HG02981 (cell line): ENCODE results near the gene ALDOC.

Experiments
- ATAC-seq: cut with Tn5 transposase; IDR thresholded peaks from one replicate; pipeline ENCODE4 v1.9.1; 2021; ENCODE audit warnings: mild to moderate bottlenecking, moderate library complexity; ENCODE audit not compliant: unreplicated experiment

ALDOC gene

GRCh38 chr17:28533091-28533807 is 43.4 kb downstream of the ALDOC start:
- ATAC-seq = no peak

GRCh38 chr17:28532050-28532960 is 44.4 kb downstream of the ALDOC start:
- ATAC-seq = no peak

- no peak for ATAC-seq
These were observed 45.8 kb downstream of the ALDOC start for GRCh38 chr17:28530926-28531325.

GRCh38 chr17:28530250-28530649 is 46.4 kb downstream of the ALDOC start:
- no peak for ATAC-seq

- ATAC-seq = no peak
These were observed 47.7 kb downstream of the ALDOC start for GRCh38 chr17:28529013-28529400.

GRCh38 chr17:28528327-28529012 is 48.2 kb downstream of the ALDOC start:
- ATAC-seq = no peak

- no peak for ATAC-seq
These were observed 48.8 kb downstream of the ALDOC start for GRCh38 chr17:28527859-28528258.

- ATAC-seq = no peak
These were observed 49.5 kb downstream of the ALDOC start for GRCh38 chr17:28527181-28527681.

GRCh38 chr17:28526381-28526780 is 50.3 kb downstream of the ALDOC start:
- ATAC-seq = no peak

GRCh38 chr17:28524476-28525424 is 51.9 kb downstream of the ALDOC start:
- no peak for ATAC-seq

GRCh38 chr17:28523876-28524275 is 52.8 kb downstream of the ALDOC start:
- ATAC-seq = no peak

GRCh38 chr17:28523186-28523585 is 53.5 kb downstream of the ALDOC start:
- ATAC-seq = no peak
